Measurements from ENCODE around the gene MACC1.
A peak's percentile ranks its signal among the peaks of the same experiment; 100 is the strongest.

The MACC1 gene

GRCh38 chr7:20217193-20217948, at the start of gene MACC1:
Gene MACC1 (minus strand): TSS chr7:20217384. CDS start chr7:20161862, 55,522 bp downstream.
- no peak for DNase-seq (ENCODE audit: low read depth)

GRCh38 chr7:20264623-20265022, 47.4 kb upstream of the MACC1 start:
- DNase-seq (ENCODE audit: low read depth): no peak

GRCh38 chr7:20260223-20260622, 43.0 kb upstream of the MACC1 start:
- DNase-seq (ENCODE audit: low read depth): peak; percentile 57

- DNase-seq (ENCODE audit: low read depth): no peak
Observed at GRCh38 chr7:20257212-20257611, 40.0 kb upstream of the MACC1 start.

- DNase-seq (ENCODE audit: low read depth): no peak
Observed at GRCh38 chr7:20249920-20250319, 32.7 kb upstream of the MACC1 start.

- no peak for DNase-seq (ENCODE audit: low read depth)
Observed at GRCh38 chr7:20249376-20249775, 32.2 kb upstream of the MACC1 start.

GRCh38 chr7:20246236-20246635, 29.1 kb upstream of the MACC1 start:
- no peak for DNase-seq (ENCODE audit: low read depth)

- DNase-seq (ENCODE audit: low read depth): no peak
Observed at GRCh38 chr7:20244334-20245120, 27.3 kb upstream of the MACC1 start.

- DNase-seq (ENCODE audit: low read depth): no peak
Observed at GRCh38 chr7:20241911-20242261, 24.7 kb upstream of the MACC1 start.

- peak; percentile 98 for DNase-seq (ENCODE audit: low read depth)
Observed at GRCh38 chr7:20241194-20241910, 24.2 kb upstream of the MACC1 start.

GRCh38 chr7:20240080-20240926, 23.1 kb upstream of the MACC1 start:
- DNase-seq (ENCODE audit: low read depth): no peak

GRCh38 chr7:20238754-20239324, 21.7 kb upstream of the MACC1 start:
- DNase-seq (ENCODE audit: low read depth): no peak

- DNase-seq (ENCODE audit: low read depth): no peak
Observed at GRCh38 chr7:20238194-20238753, 21.1 kb upstream of the MACC1 start.

- no peak for DNase-seq (ENCODE audit: low read depth)
Observed at GRCh38 chr7:20237464-20238193, 20.4 kb upstream of the MACC1 start.

GRCh38 chr7:20236790-20237189, 19.6 kb upstream of the MACC1 start:
- DNase-seq (ENCODE audit: low read depth): no peak

- DNase-seq (ENCODE audit: low read depth): no peak
Observed at GRCh38 chr7:20236043-20236442, 18.9 kb upstream of the MACC1 start.

- no peak for DNase-seq (ENCODE audit: low read depth)
Observed at GRCh38 chr7:20235288-20235687, 18.1 kb upstream of the MACC1 start.

GRCh38 chr7:20233362-20233761, 16.2 kb upstream of the MACC1 start:
- no peak for DNase-seq (ENCODE audit: low read depth)

- no peak for DNase-seq (ENCODE audit: low read depth)
Observed at GRCh38 chr7:20232848-20233247, 15.7 kb upstream of the MACC1 start.

Data from GM04503 (cell line).